ENCODE data around the gene SYNCRIP.
"Not testable (repeated sequence)": the region's sequence is repeated elsewhere in the genome, so short reads cannot be mapped to it uniquely, and the experiment has no call there.

The SYNCRIP gene

DNA sequence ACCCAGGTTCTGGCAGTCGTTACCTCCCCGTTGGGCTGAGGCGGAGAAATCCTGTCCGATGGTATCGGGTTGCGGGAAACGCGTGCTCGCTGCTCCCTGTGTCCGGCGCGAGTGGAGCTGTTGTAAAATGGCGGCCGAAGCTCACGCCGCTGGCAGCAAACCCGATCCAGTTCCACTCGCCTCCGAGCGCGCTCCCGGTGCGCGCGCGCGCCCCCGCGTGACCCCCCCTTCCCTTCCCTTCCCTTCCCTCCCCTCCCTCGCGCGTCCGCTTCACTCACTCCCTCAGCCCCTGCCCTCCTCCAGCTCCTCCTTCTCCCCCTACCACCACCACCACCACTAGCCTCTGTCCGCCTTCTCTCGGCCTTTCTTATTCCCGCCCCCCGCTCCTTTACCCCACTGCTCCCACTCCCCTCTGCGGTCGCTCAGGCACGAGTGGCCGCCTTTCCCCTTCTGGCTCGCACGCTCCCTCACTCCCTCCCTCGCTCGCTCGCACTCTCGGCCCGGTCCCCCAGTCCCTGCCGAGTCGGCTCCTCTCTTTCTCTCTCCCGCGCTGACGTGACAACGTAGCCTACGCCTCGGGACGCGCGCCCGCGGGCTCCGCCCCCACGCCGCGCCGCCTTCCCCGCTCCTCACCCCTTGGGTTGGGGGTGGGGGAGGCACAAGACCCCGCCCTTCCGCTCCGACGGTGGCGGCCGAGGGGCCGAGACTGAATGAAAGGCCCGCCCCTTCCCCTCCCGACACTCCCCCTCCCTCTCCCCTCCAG is at the start of gene SYNCRIP:
Gene SYNCRIP (minus strand): TSS at position 113 of the 763 bp plus-strand sequence. CDS start 1,447 bp downstream, outside the sequence.
- peak; percentile 86 to 99 (median 97) for DNase-seq

DNA sequence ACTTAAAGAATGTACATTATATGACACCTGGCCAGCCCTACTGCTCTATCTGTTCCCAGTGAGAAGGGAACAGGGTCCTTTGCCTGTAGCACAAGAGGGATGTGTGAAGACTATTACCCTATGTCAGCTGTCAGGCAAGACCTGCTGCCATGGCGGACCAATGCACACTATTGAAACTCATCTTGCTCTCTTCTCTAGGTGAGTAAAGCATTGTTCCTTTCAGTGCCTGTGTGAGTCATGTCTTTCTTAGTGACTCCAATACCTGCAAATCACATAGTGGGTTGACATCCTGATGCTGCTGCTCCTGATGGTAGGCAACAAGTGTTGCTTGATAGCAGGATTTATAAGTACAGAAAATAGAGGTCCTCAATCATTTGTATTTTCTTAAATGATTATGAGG is 48.8 kb upstream of the SYNCRIP start:
- DNase-seq, result no peak

DNA sequence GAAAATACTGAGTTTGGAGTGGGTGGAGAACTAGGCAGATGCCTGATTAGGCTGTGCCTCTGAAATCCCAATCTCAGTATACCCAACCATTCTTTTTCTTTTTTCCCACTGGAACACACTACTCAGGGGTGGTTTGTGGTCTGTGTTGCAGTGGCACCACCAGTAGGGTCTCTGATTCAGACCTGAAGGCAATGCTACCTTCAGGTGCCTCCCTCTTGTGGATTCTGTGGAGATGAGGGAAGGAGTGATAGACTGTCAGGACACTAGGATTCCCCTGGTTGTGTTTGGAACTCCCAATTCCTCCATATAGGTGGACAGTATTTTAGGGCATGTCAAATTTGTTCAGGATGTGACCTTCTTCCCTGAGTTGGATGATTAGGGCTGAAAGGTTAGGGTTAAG is 47.4 kb upstream of the SYNCRIP start:
- DNase-seq, result no peak

DNA sequence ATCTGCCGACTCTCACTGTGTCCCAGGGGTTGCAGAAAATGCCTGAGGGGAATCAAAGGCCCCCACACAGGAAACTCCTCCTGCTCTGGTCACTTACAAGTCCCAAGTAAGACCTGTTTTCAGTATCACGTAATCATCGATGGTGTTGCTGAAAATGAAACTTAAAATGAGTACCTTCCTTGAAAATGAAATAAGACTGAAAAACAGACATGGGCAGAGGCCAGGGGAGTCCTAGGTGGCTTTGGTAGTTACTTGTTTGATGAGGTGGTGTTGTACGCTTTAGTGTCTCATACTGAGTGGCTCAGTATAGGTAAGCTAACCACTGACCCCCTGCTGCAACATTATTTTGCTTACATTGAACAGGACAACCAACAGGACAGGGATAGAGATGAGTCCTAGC is 43.0 kb upstream of the SYNCRIP start:
- no peak for DNase-seq

DNA sequence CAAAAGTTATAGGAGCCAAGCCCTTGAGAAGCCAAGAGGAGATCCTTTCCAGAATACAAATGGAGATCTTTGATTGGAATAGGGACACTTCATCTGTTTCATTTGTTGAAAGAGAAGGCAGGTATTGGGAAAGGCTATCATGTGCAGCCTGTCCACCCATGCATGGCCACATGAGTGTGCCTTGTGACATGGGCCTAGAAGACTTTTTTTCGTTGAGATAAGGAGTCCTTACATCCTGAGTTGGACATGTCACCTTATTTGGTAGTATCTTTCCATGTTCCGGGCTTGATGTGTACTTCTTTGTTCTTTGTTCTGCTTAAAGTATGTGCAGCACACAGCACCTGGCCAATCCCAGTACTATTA is 42.1 kb upstream of the SYNCRIP start:
- DNase-seq, result no peak

DNA sequence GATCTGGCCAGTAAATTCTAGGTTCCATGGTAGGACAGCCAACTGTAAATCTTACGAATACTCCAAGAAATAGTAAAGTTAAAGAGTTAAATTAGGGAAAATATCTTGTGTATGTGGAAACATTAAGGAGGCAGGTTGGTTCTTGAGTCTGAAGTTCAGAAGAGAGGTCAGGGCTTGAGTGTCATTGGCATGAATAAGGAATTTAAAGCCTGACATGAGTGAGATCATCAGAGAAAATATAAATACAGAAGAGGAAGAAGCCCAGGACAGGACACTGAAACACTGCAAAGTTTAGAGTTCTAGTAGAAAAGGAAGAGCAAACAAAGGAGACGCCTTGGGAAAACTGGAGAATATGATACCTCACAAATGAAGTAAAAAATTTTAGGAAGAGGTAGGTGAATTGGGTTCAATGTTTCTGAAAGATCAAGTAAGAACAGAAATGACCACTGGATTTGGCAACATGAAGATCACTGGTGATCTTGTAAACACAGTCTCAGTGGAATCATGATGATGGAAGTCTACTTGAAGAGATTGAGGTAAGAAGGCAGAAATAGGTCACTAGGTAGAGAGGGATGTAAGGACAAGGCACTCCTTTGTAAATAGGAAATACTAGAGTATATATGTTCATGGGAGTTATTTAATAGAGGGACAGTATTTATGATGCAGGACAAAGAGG is 41.6 kb upstream of the SYNCRIP start:
- DNase-seq, result no peak

DNA sequence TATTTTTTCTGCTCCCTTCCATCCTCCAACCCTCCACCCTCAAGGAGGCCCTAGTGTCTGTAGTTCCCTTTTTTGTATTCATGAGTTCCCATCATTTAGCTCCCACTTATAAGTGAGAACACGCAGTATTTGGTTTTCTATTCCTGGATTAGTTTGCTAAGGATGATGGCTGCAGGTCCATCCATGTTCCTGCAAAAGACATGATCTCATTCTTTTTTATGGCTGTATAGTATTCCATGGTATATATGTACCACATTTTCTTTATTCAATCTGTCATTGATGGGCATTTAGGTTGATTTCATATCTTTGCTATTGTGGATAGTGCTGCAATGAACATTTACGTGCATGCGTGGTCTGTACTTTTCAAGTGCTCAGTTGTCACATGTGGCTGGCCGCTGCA is 39.2 kb upstream of the SYNCRIP start:
- DNase-seq, result not testable (repeated sequence)

DNA sequence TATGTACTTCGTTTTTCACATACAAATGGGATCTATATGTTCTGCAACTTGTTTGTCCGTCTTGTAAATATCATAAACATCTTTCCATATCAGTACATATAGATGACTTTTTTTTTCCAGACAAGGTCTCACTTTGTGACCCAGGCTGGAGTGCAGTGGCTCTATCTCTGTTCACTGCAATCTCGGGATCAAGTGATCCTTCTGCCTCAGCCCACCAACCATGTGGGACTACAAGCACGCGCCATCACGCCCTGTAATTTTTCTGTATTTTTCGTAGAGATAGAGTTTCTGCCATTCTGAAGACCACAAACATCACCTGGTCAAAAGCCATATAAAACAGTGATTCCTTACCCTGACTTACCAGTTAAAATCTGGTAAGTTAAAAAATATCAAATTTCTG is 37.7 kb upstream of the SYNCRIP start:
- no peak for DNase-seq

DNA sequence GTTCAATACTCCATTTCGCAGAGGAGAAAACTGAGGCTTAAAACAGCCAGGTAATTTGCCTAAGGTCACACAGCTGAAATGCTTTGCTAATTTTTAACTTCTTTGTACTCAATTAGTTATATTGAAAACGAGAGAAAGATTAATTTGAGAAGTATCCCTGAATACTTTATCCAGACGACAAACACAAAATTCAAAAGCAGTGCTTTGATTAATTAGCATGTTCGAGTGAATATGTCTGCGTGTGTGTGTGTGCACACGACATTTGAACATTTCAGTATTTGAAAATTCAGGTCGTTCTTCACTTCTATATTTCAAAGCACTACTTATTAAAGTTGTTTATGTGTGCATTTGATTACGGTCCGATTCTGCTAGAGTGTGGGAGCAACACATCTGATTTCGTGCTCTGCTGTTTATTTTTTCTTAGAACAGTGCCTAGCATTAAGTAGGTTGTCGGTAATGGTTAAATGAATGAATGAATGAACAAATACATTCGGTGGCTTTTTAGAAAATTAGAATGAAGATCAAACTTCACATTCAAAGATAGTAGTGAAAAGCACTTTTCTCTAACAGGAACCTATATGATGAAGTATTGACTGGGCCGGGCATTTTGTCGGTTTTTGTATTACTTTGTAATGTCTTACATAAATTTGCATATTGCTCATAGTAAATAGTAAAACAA is 36.9 kb upstream of the SYNCRIP start:
- no peak for DNase-seq

DNA sequence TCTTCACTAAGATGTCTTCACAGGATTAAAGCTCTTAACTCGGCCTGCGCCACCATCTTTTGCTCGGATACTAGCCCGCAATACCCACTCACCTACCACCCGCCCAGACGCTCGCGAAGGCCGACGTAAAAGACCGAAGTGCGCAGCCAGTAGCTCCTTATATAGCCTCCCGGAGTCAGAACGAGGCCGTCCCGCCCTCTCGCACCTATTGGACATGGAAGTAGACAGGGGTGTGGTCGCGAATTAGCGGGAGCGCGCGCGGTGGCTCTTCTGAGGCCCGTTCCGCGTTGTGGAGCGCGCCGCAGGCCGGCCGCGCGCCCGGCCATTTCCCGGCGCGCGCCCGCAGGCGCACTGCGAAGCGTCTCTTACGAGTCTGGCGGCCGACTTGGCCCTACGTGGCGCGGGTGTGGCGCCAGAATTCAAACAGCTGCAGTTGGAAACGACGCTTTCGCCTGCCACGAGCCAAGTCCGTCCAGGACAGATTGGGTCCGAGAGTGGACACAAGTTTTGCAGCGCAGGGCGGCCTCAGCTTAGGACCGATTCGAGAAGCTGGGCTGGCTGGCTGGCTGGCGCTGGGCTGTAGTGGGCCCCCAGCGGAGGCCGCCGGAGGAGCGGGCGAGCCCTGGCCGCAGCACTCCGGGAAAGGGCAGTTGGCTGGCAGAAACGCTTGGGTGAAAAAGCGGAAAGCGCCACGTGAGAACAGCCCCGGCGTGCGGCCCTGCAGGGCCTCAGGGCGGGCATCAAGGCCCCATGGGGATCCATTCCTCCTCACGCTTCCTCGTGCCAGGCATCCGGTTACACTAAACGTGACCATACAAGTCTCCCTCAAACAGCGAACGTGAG is 36.1 kb upstream of the SYNCRIP start:
- peak; percentile 73 to 99 (median 95) for DNase-seq

DNA sequence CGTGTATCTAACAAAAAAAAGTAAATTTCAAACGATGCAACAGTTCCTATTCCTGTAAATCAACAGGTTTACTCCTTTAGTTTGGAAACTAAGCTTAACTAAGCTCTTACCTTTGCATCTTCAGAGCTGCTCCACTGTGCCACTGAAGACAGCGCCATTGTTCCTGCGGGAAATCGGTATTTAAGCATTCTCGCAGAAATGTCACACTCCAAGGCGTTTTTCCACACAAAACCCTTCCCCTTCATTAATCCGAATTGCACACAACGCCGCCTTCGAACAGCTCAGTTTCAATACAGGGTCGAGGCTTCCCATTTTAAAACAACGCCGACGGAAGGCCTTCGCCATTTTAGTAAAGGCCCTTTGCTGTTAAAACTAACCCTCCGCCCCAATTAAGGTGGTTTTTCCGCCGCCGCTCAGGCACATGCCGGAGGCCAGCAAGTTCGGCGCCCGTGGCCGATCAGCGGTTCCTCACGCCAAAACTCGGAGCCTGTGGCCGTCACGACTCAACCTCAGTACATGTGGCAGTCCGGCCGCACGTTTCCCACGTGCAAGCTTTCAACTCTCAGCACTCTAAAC is 35.4 kb upstream of the SYNCRIP start:
- peak in 1 of 14 donors; percentile 32 for DNase-seq

DNA sequence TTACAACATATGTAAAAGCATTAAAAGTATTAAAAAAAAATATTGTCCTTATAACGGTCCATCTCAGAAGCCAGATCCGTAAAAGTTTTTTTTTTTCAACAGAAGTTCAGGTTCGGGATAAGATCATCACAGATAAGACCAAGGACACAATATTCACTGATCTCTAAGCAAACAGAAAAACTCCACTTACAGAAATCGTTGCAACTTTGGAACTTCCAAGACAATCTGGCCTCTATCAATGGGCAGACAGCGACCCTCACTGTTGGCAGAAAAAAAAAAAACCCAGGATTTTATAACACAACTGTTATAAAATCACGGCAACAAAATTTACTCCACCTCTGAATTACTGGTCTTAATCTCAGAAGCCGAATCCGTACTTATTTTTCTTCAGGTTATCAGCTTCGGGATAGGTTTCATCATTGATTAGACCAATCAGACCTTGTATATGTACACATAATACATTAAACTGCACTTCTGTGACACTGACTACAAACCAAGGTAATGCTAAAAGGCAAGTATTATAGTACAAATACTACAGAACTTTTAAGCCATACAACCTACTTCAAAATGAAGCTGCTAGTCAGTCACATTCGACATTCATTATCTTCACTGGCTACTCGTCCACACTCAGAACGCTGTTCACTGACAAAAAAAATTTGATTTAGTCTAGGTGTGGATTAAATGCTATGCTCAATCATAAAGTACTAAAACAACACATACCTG is 34.7 kb upstream of the SYNCRIP start:
- DNase-seq, result peak in 2 of 14 donors; percentile 0 to 27

DNA sequence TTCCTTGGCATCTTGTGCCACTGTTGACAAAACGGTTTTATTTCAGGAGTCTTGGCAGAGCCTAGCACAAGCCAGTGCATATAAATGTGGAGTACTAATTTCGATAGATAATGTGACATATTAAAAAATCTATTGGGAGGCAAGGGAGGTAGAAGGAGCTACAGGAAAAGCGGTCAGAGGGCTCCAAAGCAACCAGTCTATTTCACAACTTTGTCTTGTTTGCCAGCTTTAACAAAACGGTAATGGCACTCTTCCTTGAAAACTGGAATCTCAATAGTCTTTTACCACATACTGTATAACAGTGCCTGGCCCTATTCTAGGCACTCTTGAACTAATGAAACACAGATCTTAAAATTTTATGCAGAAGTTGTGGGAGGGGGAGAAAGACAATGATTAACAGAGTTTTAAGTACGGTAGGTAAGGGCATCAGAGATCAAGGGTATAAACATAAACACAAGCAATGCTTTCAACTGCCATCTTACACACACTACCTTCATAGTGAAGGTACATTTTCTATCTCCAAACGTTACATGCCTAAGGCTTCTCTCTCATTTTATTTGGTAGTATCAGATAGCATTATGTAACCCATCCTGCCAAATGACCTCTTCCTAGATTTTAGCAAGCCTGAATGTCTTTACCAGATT is 33.5 kb upstream of the SYNCRIP start:
- DNase-seq, result peak in 1 of 14 donors; percentile 31

DNA sequence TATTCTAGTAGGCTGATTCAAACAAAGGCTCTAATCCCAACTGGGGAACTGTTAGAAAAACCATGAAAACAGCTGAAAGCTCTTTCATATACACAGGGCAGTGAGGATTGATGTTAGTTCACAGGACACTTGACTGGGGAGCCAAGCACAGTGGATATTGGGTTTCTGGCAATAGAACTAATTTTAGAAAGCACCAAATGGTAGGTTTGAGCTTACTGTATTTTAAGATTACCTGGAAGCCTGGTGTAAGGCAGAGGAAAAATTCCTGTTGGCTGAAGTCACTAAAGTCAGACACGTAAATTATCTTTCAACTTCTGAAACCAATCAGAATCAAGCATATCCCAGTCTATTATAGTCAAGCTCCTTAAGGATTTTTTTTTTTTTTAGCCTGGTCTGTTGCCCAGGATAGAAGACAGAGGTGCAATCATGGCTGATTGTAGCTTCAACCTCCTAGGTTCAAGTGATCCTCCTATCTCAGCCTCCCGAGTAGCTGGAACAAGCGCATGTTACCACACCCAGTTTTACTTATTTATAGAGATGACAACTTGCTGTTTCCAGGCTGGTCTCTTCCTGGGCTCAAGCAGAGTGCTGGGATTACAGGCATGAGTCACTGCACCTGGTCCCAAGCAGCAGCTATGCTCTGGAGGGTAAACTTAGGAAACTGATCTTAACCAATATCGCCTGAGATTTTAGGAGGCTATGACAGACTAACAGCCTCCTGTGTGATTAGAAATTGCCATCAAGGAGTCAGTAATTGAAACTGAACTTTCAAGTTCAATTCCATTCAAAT is 32.5 kb upstream of the SYNCRIP start:
- no peak for DNase-seq

DNA sequence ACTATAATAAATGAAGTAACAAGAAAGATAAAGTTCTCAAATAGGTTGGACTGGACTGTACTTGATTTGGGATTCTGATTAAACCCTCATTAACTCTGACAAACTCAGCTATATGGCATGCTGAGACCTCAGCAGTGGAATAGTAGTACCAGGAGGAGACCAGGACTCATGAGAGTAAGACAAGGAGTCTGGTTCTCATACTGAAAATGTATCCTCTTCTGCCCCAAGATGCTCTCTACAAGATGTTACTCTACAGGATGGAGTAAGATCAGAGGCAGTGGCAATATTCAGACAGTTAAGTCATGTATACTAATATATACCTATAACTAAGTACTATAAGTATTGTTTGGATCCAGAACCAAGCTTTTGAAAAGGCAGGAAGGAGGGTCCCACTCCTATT is 31.9 kb upstream of the SYNCRIP start:
- DNase-seq, result no peak

DNA sequence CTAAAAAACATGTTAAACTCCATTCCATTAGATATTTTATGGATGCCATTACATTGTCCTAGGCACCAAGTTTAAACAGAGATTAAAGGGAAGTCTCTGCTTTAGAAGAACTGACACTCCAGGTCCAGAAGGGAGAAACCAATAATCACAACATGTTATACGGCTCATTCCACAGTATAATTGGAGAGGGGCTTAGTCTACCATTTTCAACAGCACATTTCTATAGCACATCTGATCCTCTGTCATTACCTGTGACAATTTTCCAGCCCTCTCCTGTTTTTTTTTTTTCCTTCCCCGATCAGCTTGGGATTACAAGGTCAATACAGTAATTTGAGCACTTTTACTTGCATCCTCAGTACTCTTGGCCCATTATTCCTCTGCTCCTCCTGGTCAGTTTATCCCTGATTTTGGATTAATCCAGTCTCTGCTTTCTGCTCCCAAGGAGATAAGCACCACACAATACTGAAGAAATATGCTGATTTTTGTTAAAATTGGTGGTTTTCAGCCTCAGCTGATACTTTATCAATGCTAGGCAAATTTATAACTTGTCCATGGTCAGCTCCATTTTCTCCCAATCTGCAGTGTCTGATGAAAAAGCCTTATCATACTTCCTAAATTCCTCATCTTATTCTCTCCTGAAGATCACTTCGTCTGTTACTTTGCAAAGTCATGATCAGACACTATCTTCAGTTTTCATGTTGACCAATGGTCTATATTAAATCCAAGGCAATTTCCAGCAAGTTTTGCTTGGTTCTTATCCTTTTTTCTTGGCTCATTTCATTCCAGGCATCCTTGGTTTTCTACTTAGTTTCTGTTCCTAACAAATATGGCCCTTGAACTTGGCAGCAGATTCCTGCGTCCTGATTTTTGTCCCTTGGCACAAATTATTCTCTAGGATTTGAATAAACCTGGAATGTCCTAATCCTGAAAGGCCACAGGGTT is 30.8 kb upstream of the SYNCRIP start:
- DNase-seq, result no peak

DNA sequence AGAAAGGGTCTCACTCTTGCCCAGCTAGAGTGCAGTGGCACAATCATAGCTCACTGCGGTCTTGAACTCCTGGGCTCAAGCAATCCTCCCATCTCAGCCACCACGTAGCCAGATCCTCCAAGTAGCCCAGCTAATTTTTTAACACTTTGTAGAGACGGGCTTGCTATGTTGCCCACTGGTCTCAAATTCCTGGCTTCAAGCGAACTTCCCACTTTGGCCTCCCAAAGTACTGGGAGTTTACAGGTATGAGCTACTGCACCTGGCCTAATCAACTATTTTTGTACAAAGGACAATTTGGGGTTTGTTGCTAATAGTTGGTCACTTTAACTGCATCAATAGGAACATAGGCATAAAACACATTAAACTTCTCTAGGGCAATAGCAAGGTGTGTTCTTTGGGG is 29.9 kb upstream of the SYNCRIP start:
- no peak for DNase-seq

DNA sequence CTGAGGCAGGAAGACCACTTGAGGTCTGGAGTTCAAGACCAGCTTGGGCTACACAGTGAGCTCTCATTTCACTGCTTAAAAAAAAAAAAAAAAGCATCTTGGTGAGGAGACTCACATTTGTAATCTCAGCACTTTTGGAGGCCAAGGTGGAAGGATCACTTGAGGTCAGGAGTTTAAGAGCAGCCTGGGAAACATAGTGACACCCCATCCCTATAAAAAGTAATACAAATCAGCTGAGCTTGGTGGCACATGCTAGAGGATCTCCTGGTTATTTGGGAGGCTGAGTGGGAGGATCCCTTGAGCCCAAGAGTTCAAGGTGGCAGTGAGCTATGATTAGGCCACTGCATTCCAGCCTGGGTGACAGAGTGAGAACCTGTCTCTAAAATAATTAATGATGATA is 29.4 kb upstream of the SYNCRIP start:
- no peak for DNase-seq

DNA sequence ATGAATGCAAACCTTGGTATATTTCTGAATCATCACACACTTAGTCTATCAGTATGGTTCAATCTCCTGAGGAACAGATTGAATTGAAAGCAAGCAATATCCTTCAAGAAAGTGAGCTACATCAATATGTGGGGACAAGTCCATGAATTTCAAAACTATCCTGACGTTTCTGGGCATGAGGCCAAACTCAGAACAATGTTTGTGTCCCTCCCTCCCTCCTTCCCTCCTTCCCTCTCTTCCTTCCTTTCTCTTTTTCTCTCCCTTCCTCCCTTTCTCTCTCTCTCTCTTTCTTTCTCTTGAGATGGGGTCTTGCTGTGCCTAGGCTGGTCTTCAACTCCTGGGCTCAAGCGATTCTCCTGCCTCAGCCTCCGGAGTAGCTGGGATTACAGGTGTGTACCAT is 27.9 kb upstream of the SYNCRIP start:
- DNase-seq, result no peak
